H1 (cell line): ENCODE measurements around the gene CYBB. TPM values are rescaled to one million over a fixed set of nuclear protein-coding genes. Genes with fewer than 3 reads are reported as not detected.

Experiments used
- CTCF ChIA-PET: fragments of 300-600 bp; sonication (Branson Sonifier 250); formaldehyde crosslinking; loops from one replicate; lab custom pipeline; 2021; ENCODE audit not compliant: partially characterized antibody; lab: Charles Lee
- POLR2A ChIA-PET: fragments of 300-600 bp; sonication (Branson Sonifier 250); formaldehyde crosslinking; loops from one replicate; lab custom pipeline; 2021; ENCODE audit warnings: inconsistent platforms; ENCODE audit not compliant: partially characterized antibody; lab: Charles Lee
- DNase-seq, 2 experiments: peaks; one replicate each; pipeline versions ENCODE4 v3.0.0 to v3.0.0-alpha.2; 2010 to 2022; ENCODE audit warnings: low spot score in 2 of 2, low read depth in 1 of 2, mixed read lengths in 1 of 2
- FAIRE-seq: peaks from 2 replicates; lab custom pipeline; 2011; peaks lifted over from hg19 to GRCh38; lab: Jason Lieb, UNC
- H2AFZ ChIP-seq: 2 replicates; pipeline ENCODE4 v1.8.1; 2012; ENCODE audit warnings: low read length, inconsistent platforms
- H2AK5ac ChIP-seq: 2 replicates; pipeline ENCODE4 v1.6.1; 2013; ENCODE audit warnings: low read depth, low read length
- H2BK120ac ChIP-seq: replicated peaks from 2 replicates; pipeline ENCODE3; 2013; ENCODE audit warnings: low read depth, low read length, inconsistent platforms
- H2BK12ac ChIP-seq: 2 replicates; pipeline ENCODE4 v1.6.1; 2013; ENCODE audit warnings: low read depth, low read length
- H2BK15ac ChIP-seq: 2 replicates; pipeline ENCODE4 v1.6.1; 2013; ENCODE audit warnings: low read length
- H2BK20ac ChIP-seq: 2 replicates; pipeline ENCODE4 v1.6.1; 2013; ENCODE audit warnings: low read length
- H2BK5ac ChIP-seq: 2 replicates; pipeline ENCODE4 v1.6.1; 2013; ENCODE audit warnings: low read depth, low read length
- H3K14ac ChIP-seq: 2 replicates; pipeline ENCODE4 v1.6.1; 2013; ENCODE audit warnings: inconsistent platforms; ENCODE audit not compliant: insufficient read length
- H3K18ac ChIP-seq: 2 replicates; pipeline ENCODE4 v1.6.1; 2013; ENCODE audit warnings: low read length; ENCODE audit errors: extremely low read depth
- H3K23ac ChIP-seq: 2 replicates; pipeline ENCODE4 v1.6.1; 2013; ENCODE audit warnings: inconsistent platforms; ENCODE audit not compliant: insufficient read length
- H3K23me2 ChIP-seq: 2 replicates; pipeline ENCODE4 v1.6.1; 2013; ENCODE audit warnings: low read depth, low read length
- H3K27ac ChIP-seq: 2 replicates; pipeline ENCODE4 v1.6.1; 2011; ENCODE audit warnings: low read depth, low read length, inconsistent platforms
- H3K27me3 ChIP-seq, 4 experiments: replicated peaks in 1 of 4; 1 replicate in 1 of 4; 2 replicates in 3 of 4; pipeline versions ENCODE4 v1.6.1 to v1.8.1; 2011 to 2013; ENCODE audit warnings: low read length in 3 of 4, mild to moderate bottlenecking in 3 of 4, inconsistent platforms in 2 of 4, mixed read lengths in 2 of 4, moderate library complexity in 1 of 4; ENCODE audit not compliant: control insufficient read depth in 3 of 4, insufficient read depth in 3 of 4; ENCODE audit errors: extremely low read depth in 1 of 4
- H3K36me3 ChIP-seq, 4 experiments: 2 replicates each; pipeline versions ENCODE4 v1.6.1 to v1.8.1; 2011 to 2013; ENCODE audit warnings: mild to moderate bottlenecking in 4 of 4, low read length in 3 of 4, moderate library complexity in 2 of 4, control low read depth in 1 of 4, inconsistent platforms in 1 of 4; ENCODE audit not compliant: insufficient read depth in 4 of 4, control insufficient read depth in 2 of 4
- H3K4ac ChIP-seq: replicated peaks from 2 replicates; pipeline ENCODE3; 2013; ENCODE audit warnings: low read length, low read depth, mixed read lengths, inconsistent platforms; ENCODE audit not compliant: insufficient read length
- H3K4me1 ChIP-seq, 4 experiments: replicated peaks in 1 of 4; 1 replicate in 1 of 4; 2 replicates in 3 of 4; pipeline versions ENCODE4 v1.6.1 to v1.8.1; 2011 to 2013; ENCODE audit warnings: low read length in 3 of 4, inconsistent platforms in 2 of 4, mixed read lengths in 1 of 4; ENCODE audit not compliant: insufficient read depth in 4 of 4, control insufficient read depth in 3 of 4
- H3K4me2 ChIP-seq, 2 experiments: 2 replicates each; pipeline versions ENCODE4 v1.6.1 to v1.8.1; 2011 to 2013; ENCODE audit warnings: low read depth in 2 of 2, low read length in 2 of 2, control low read depth in 1 of 2, inconsistent platforms in 1 of 2, mild to moderate bottlenecking in 1 of 2; ENCODE audit not compliant: insufficient read depth in 1 of 2
- H3K4me3 ChIP-seq, 4 experiments: fragments of 200-600, 300-600 bp in 1 of 4; sonication (generic), shearing (Covaris generic), sonication (Bioruptor Twin) in 1 of 4; 2 replicates each; pipeline versions ENCODE4 v1.5.1 to v1.8.1; 2011 to 2016; ENCODE audit warnings: low read length in 4 of 4, low read depth in 3 of 4, control low read depth in 2 of 4, inconsistent platforms in 2 of 4, mild to moderate bottlenecking in 2 of 4, mixed read lengths in 1 of 4, moderate library complexity in 1 of 4; ENCODE audit not compliant: insufficient read depth in 2 of 4; ENCODE audit errors: extremely low read depth in 1 of 4
- H3K56ac ChIP-seq: replicated peaks from 2 replicates; pipeline ENCODE3; 2013; ENCODE audit warnings: low read depth, mild to moderate bottlenecking, mixed read lengths, low read length, inconsistent platforms; ENCODE audit not compliant: insufficient read length
- H3K79me1 ChIP-seq: 2 replicates; pipeline ENCODE4 v1.6.1; 2013; ENCODE audit warnings: low read depth, low read length, control low read depth
- H3K79me2 ChIP-seq, 2 experiments: 2 replicates each; pipeline versions ENCODE4 v1.6.1 to v1.8.1; 2012 to 2013; ENCODE audit warnings: low read length in 2 of 2, mild to moderate bottlenecking in 2 of 2, inconsistent platforms in 1 of 2; ENCODE audit not compliant: insufficient read depth in 2 of 2, control insufficient read depth in 1 of 2
- H3K9ac ChIP-seq, 4 experiments: replicated peaks in 1 of 4; 1 replicate in 1 of 4; 2 replicates in 3 of 4; pipeline versions ENCODE4 v1.6.1 to v1.8.1; 2011 to 2013; ENCODE audit warnings: low read depth in 3 of 4, low read length in 3 of 4, control low read depth in 2 of 4, mild to moderate bottlenecking in 2 of 4, moderate library complexity in 2 of 4, inconsistent platforms in 1 of 4; ENCODE audit errors: extremely low read depth in 1 of 4
- H3K9me3 ChIP-seq, 2 experiments: 2 replicates each; pipeline versions ENCODE4 v1.6.1 to v1.8.1; 2012 to 2013; ENCODE audit warnings: mild to moderate bottlenecking in 2 of 2, moderate library complexity in 2 of 2, control low read depth in 1 of 2, inconsistent platforms in 1 of 2, low read depth in 1 of 2, low read length in 1 of 2, mixed read lengths in 1 of 2; ENCODE audit not compliant: insufficient read depth in 2 of 2
- H4K20me1 ChIP-seq, 2 experiments: replicated peaks in 1 of 2; 2 replicates each; pipeline versions ENCODE3 to v1.8.1; 2011 to 2013; ENCODE audit warnings: inconsistent platforms in 2 of 2, low read length in 2 of 2, mild to moderate bottlenecking in 1 of 2; ENCODE audit not compliant: insufficient read depth in 2 of 2, control insufficient read depth in 1 of 2
- H4K5ac ChIP-seq: 2 replicates; pipeline ENCODE4 v1.6.1; 2013; ENCODE audit warnings: low read length, low read depth, mixed read lengths, inconsistent platforms; ENCODE audit not compliant: insufficient read length
- H4K8ac ChIP-seq: 2 replicates; pipeline ENCODE4 v1.8.0; 2013; ENCODE audit warnings: mild to moderate bottlenecking, moderate library complexity, low read length, inconsistent platforms; ENCODE audit not compliant: insufficient read depth; ENCODE audit errors: extremely low read depth
- H4K91ac ChIP-seq: replicated peaks from 2 replicates; pipeline ENCODE3; 2013; ENCODE audit warnings: low read length, mixed read lengths, inconsistent platforms; ENCODE audit not compliant: insufficient read length
- ASH2L ChIP-seq: fragments of 200-600, 300-600 bp; sonication (generic); IDR thresholded peaks from one replicate; pipeline ENCODE4 v1.7.1; 2017; ENCODE audit warnings: low read length
- BCL11A ChIP-seq, 2 experiments: IDR thresholded peaks; one replicate each; pipeline ENCODE4 v1.6.1; 2011; ENCODE audit warnings: low read depth in 2 of 2, low read length in 2 of 2, mild to moderate bottlenecking in 2 of 2
- CREB1 ChIP-seq: IDR thresholded peaks from 2 replicates; pipeline ENCODE4 v1.6.1; 2012; ENCODE audit warnings: inconsistent platforms
- RAD21 ChIP-seq, 2 experiments: IDR thresholded peaks in 1 of 2; conservative IDR thresholded peaks in 1 of 2; 2 replicates each; pipeline ENCODE4 v1.6.1; 2011; ENCODE audit warnings: low read depth in 2 of 2, low read length in 2 of 2, improper control_type of control experiment in 1 of 2, inconsistent platforms in 1 of 2, mild to moderate bottlenecking in 1 of 2, moderate library complexity in 1 of 2
- SP2 ChIP-seq: IDR thresholded peaks from 2 replicates; pipeline ENCODE4 v1.6.1; 2012; ENCODE audit warnings: mild to moderate bottlenecking, low read length, inconsistent platforms
- SP4 ChIP-seq: IDR thresholded peaks from 2 replicates; pipeline ENCODE4 v1.6.1; 2012; ENCODE audit warnings: low read length, inconsistent platforms
- SRF ChIP-seq: IDR thresholded peaks from 2 replicates; pipeline ENCODE4 v1.6.1; 2011; ENCODE audit warnings: mild to moderate bottlenecking, low read depth, low read length, moderate library complexity
- WGBS, 2 experiments: shearing (Covaris generic) in 1 of 2; methylation state at CpG; one replicate each; pipeline versions ENCODE4 v1.1.6 to v1.1.7; 2013 to 2015; ENCODE audit warnings: low lambda C conversion rate in 2 of 2, mixed read lengths in 2 of 2, inconsistent platforms in 1 of 2, low coverage in 1 of 2, missing lambda C conversion rate in 1 of 2; ENCODE audit not compliant: insufficient replicate concordance in 2 of 2, insufficient coverage in 1 of 2, insufficient read length in 1 of 2; ENCODE audit errors: extremely low coverage in 1 of 2, missing lambda C conversion rate in 1 of 2; 5-methylcytosine and 5-hydroxymethylcytosine counted together
- polyA plus RNA-seq, 7 experiments: library from polyadenylated mRNA; depleted of rRNA in 3 of 7; stranded (reverse) in 5 of 7; unstranded in 2 of 7; fragments of >200 nt in 5 of 7; fragments of 200-250 nt in 2 of 7; gene quantifications; 1 replicate in 5 of 7; 2 replicates in 1 of 7; 4 replicates in 1 of 7; pipeline versions ENCODE4 v1.2.1 to v1.2.3, GENCODE V29; 2011 to 2013; ENCODE audit warnings: missing spikeins in 2 of 7, mixed read lengths in 2 of 7
- total RNA-seq: library from RNA; stranded (reverse); fragmentation: NEBNext Ultra II Directional; extraction: Animal tissue kit (Norgen Biotek cat#: 25700); gene quantifications from 2 replicates; pipeline ENCODE4 v1.2.1, GENCODE V29; 2021

The CYBB gene
- total and polyA plus RNA-seq, 2 of the 8 experiments (the other 6 are each of a cell fraction or from before 2014, with no cell fraction given), result 0.03 to 0.09 TPM

- CTCF ChIA-PET, result interaction anchor here (1.3 kb wide), 1 partner anchor 73 kb away, joined by 3 read pairs; no protein-coding TSS in a partner anchor
Observed at GRCh38 chrX:37854148-37854547, 74.3 kb downstream of the CYBB start.

More at GRCh38 chrX:37854148-37854547, 74.3 kb downstream of the CYBB start:
- Histone ChIP-seq H3K9ac (no peak overlapping the region), H4K91ac (no peak overlapping the region), H3K23me2 (no peaks in the 10 kb centered on the region), H4K20me1 (no peaks in the 10 kb centered on the region), H2BK20ac (no peak overlapping the region), H2AFZ (no peak overlapping the region), H4K8ac (no peak overlapping the region), H3K23ac (no peak overlapping the region), H2BK120ac (no peak overlapping the region), H2BK5ac (no peak overlapping the region), H3K56ac (no peak overlapping the region), H3K79me2 (no peaks in the 10 kb centered on the region), H3K27me3 (no peaks in the 10 kb centered on the region), H3K4me2 (no peak overlapping the region), H2AK5ac (no peak overlapping the region), H3K79me1 (no peaks in the 10 kb centered on the region), H3K27ac (no peak overlapping the region), H3K9me3 (no peaks in the 10 kb centered on the region)
- DNase-seq, result no peak
- 85% methylated on average over 3 of the region's 3 CpGs; no CpG with 5 or more reads in 1 of the 2 experiments for WGBS, 2 experiments
- no peak for FAIRE-seq
- TF ChIP-seq SRF (no peak), RAD21 (IDR thresholded peaks at IDR 0.05 in 1 of 2, conservative IDR thresholded peaks at IDR 0.05 in 1 of 2; ENCODE audit: low read depth in 2 of 2, low read length in 2 of 2) (no peak), ASH2L (no peak), CREB1 (no peak), BCL11A (IDR thresholded peaks at IDR 0.05; ENCODE audit: low read depth in 2 of 2, low read length in 2 of 2) (no peak), SP2 (no peak), SP4 (no peak)
- TF ChIP-seq, all 59 proteins: peak for 0
- Histone ChIP-seq H3K4me3 (no peak overlapping the region), H3K18ac (no peak overlapping the region), H3K36me3 (no peaks in the 10 kb centered on the region), H3K4me1 (no peaks in the 10 kb centered on the region), H3K4ac (no peak overlapping the region), H2BK12ac (no peak overlapping the region), H3K14ac (no peak overlapping the region), H4K5ac (no peak overlapping the region), H2BK15ac (no peak overlapping the region)
- POLR2A ChIA-PET, result no interaction called here
